Keratinocyte (primary cell): ENCODE measurements around the gene DTNBP1.

ENCODE experiments used
- EZH2 ChIP-seq: IDR thresholded peaks from one replicate; pipeline ENCODE4 v1.6.1; 2012; ENCODE audit warnings: inconsistent platforms, mild to moderate bottlenecking, low read length, moderate library complexity
- TF ChIP-seq, protein P1 (sequence below), 3 experiments: IDR thresholded peaks in 1 of 3; conservative IDR thresholded peaks in 1 of 3; optimal IDR thresholded peaks in 1 of 3; 2 replicates in 2 of 3; 3 replicates in 1 of 3; pipeline versions ENCODE3 to v1.5.1; 2011; ENCODE audit warnings: low read length in 3 of 3, mild to moderate bottlenecking in 3 of 3, moderate library complexity in 2 of 3, control low read depth in 1 of 3, inconsistent platforms in 1 of 3; ENCODE audit not compliant: insufficient read depth in 2 of 3; ENCODE audit errors: extremely low read depth in 1 of 3

DNA sequence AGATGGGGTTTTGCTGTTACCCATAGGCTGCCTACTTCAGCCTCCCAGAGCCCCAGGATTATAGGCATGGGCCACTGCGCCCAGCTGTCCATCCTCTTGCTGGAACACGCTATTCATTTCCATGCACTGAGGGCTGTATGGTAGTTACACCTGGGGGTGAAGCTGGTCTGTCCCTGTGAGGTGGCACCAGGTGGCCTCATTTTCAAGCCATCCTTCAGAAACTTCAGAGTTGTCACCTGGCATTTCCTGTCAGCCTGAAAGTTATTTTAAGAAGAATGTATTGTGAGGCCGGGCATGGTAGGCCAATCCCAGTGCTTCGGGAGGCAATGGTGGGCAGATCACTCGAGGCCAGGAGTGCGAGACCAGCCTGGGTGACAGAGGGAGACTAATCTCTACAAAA lies 147.6 kb downstream of the DTNBP1 start:
- TF ChIP-seq, protein P1, sequence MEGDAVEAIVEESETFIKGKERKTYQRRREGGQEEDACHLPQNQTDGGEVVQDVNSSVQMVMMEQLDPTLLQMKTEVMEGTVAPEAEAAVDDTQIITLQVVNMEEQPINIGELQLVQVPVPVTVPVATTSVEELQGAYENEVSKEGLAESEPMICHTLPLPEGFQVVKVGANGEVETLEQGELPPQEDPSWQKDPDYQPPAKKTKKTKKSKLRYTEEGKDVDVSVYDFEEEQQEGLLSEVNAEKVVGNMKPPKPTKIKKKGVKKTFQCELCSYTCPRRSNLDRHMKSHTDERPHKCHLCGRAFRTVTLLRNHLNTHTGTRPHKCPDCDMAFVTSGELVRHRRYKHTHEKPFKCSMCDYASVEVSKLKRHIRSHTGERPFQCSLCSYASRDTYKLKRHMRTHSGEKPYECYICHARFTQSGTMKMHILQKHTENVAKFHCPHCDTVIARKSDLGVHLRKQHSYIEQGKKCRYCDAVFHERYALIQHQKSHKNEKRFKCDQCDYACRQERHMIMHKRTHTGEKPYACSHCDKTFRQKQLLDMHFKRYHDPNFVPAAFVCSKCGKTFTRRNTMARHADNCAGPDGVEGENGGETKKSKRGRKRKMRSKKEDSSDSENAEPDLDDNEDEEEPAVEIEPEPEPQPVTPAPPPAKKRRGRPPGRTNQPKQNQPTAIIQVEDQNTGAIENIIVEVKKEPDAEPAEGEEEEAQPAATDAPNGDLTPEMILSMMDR (optimal IDR thresholded peaks at IDR 0.05 in 1 of 3, IDR thresholded peaks at IDR 0.05 in 1 of 3, conservative IDR thresholded peaks at IDR 0.05 in 1 of 3; ENCODE audit: extremely low read depth in 1 of 3, insufficient read depth in 2 of 3, low read length in 3 of 3): no peak
- no peak for TF ChIP-seq EZH2
